A549 treated with AZD9567 at 1 μM for 4 hours (cell line): ENCODE measurements around the gene CARD8. TPM values are rescaled to one million over a fixed set of nuclear protein-coding genes. Genes with fewer than 3 reads are reported as not detected.

Experiments
- total RNA-seq: library from RNA; stranded (reverse); fragments of 200-300 nt; extraction: Qiagen RNA extraction; gene quantifications from 5 replicates; pipeline ENCODE4 v1.2.3, GENCODE V29; 2022; ENCODE audit not compliant: insufficient read depth

The CARD8 gene
- total RNA-seq = 14.7 to 29.8 TPM (median 15.2 TPM) in 5 replicates

GRCh38 chr19:48255376-48256303 lies at the start of gene CARD8:
Gene CARD8 (minus strand): TSS chr19:48255912. CDS start chr19:48241020, 14,892 bp downstream.

GRCh38 chr19:48169939-48170803 lies 85.5 kb downstream of the CARD8 start, which contains the start of the genes LIG1 and ZSWIM9:
Gene LIG1 (minus strand): TSS chr19:48170344. CDS start chr19:48165566, 4,778 bp downstream.
Gene ZSWIM9 (plus strand): TSS chr19:48170680. CDS start chr19:48171803, 1,123 bp downstream.

Other genes starting within 250 kb of the CARD8 start
- gene CABP5, start 211.8 kb downstream of the CARD8 start, total RNA-seq = not detected in 5 replicates
- gene PLA2G4C, start 145.1 kb downstream of the CARD8 start, total RNA-seq = 9.2 to 26.8 TPM (median 12.6 TPM) in 5 replicates
- 61.5 to 69.7 TPM (median 68.2 TPM) in 5 replicates for gene LIG1, start 85.6 kb downstream of the CARD8 start, total RNA-seq
- gene ZSWIM9, start 85.2 kb downstream of the CARD8 start, total RNA-seq = 4.5 to 7.5 TPM (median 7.4 TPM) in 5 replicates
- gene ZNF114, start 14.2 kb upstream of the CARD8 start, total RNA-seq = 5.8 to 10.1 TPM (median 6.0 TPM) in 5 replicates
- 325 to 465 TPM (median 421 TPM) in 5 replicates for gene EMP3, start 69.6 kb upstream of the CARD8 start, total RNA-seq
- gene TMEM143, start 108.0 kb upstream of the CARD8 start, total RNA-seq = 1.8 to 5.3 TPM (median 3.8 TPM) in 5 replicates
- 2.4 to 6.0 TPM (median 3.0 TPM) in 5 replicates for gene SYNGR4, start 108.5 kb upstream of the CARD8 start, total RNA-seq
- 388 to 423 TPM (median 399 TPM) in 5 replicates for gene KDELR1, start 135.6 kb upstream of the CARD8 start, total RNA-seq
- gene GRIN2D, start 137.8 kb upstream of the CARD8 start, total RNA-seq = 5.1 to 8.8 TPM (median 7.8 TPM) in 5 replicates
- 97.8 to 124 TPM (median 112 TPM) in 5 replicates for gene GRWD1, start 190.1 kb upstream of the CARD8 start, total RNA-seq
- 1.1 to 2.5 TPM (median 1.3 TPM) in 4 of 5 replicates, not detected in the other for gene KCNJ14, start 199.7 kb upstream of the CARD8 start, total RNA-seq
- gene CYTH2, start 213.5 kb upstream of the CARD8 start, total RNA-seq = 60.6 to 75.4 TPM (median 68.5 TPM) in 5 replicates